ENCODE results near the gene MCM3. TPM values are rescaled to one million over a fixed set of nuclear protein-coding genes. Genes with fewer than 3 reads are reported as not detected.

MCM3 gene
- total and polyA plus RNA-seq, 2 of the 4 experiments (the other 2 are of a cell fraction): 54.6 to 66.5 TPM

DNA sequence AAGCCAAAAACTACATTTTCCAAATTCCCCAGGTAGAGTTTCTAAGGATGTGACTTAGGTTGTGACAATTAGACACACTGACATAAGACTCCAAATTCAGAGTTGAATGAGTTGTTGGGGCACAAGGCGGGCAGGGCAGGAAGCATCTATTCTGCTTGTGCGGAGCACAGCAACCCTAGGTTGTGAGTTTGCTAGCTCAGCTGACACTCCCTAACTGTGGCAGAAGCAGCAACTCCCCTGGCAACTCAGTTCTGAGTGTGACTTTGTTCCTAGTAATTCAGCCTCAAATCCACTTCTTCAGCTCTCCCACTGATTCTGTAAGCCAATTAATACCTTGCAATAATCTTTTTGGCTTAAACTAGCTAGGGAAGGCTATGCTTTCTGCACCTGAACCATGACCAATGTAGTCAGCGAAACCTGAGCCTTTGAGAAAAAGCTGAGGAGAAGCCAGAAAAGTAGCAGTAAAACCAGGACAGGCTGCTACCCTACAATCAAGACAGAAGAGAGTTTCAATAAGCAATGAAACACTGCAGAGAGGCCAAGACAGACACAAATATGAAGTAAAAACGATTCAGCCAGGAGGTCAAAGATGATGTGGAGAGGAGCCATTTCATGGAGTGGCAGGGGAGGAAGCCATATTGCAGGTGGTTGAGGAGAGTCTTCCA, 47.4 kb upstream of the MCM3 start:
- no peak overlapping the region for H2AK9ac ChIP-seq (replicated peaks; ENCODE audit: low read depth, low read length, poor library complexity)
- no TSS peak for BruUV-seq (replicated peaks)
- H3K36me3 ChIP-seq (ENCODE audit: control insufficient read depth, insufficient read depth, low read length): no peaks in the 10 kb centered on the region
- no peak for DNase-seq
- no peak overlapping the region for H3K27ac ChIP-seq (ENCODE audit: insufficient read depth, low read length)
- no peak overlapping the region for H3K4ac ChIP-seq (ENCODE audit: low read depth, low read length)
- H3K9ac ChIP-seq (ENCODE audit: low read depth, low read length): no peak overlapping the region
- H3K9me1 ChIP-seq (ENCODE audit: insufficient read depth, low read length): peaks cover 3% of the 10 kb centered on the region; the same call in 1 of the 2 replicates
- TF ChIP-seq RCOR1 (IDR thresholded peaks at IDR 0.05; ENCODE audit: insufficient replicate concordance, low read length) (no peak), POLR2A (IDR thresholded peaks at IDR 0.05; ENCODE audit: low read depth, low read length) (no peak), RFX5 (IDR thresholded peaks at IDR 0.05; ENCODE audit: low read depth, low read length) (no peak), MAFK (IDR thresholded peaks at IDR 0.05; ENCODE audit: low read depth, low read length) (no peak)
- TF ChIP-seq, protein P1, sequence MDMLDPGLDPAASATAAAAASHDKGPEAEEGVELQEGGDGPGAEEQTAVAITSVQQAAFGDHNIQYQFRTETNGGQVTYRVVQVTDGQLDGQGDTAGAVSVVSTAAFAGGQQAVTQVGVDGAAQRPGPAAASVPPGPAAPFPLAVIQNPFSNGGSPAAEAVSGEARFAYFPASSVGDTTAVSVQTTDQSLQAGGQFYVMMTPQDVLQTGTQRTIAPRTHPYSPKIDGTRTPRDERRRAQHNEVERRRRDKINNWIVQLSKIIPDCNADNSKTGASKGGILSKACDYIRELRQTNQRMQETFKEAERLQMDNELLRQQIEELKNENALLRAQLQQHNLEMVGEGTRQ (IDR thresholded peaks at IDR 0.05; ENCODE audit: low read depth, low read length): no peak
- H2BK5ac ChIP-seq (ENCODE audit: low read depth, low read length, poor library complexity, severe bottlenecking): no peak overlapping the region
- ATAC-seq (ENCODE audit: low read depth): no peak
- 67% methylated on average over 1 of the region's 4 CpGs; no CpG with 5 or more reads in 1 of the 2 experiments for WGBS, 2 experiments (ENCODE audit: extremely low coverage in 2 of 2, insufficient read length in 1 of 2)
- H3K18ac ChIP-seq (ENCODE audit: low read depth, low read length): no peak overlapping the region
- no peak overlapping the region for H3K4me2 ChIP-seq (ENCODE audit: low read depth, low read length)
- dilution Hi-C loops (cut with HindIII; ENCODE audit: low sequenced_read_pairs, unreplicated experiment): no loop called here
- no peak overlapping the region for H2AK5ac ChIP-seq (ENCODE audit: low read depth, low read length)
- H3K79me1 ChIP-seq (ENCODE audit: low read depth in 1 of 2, low read length in 2 of 2): no peaks in the 10 kb centered on the region
- no peak overlapping the region for H2BK20ac ChIP-seq (ENCODE audit: low read depth, low read length)
- H4K8ac ChIP-seq (ENCODE audit: low read depth in 2 of 2, low read length in 2 of 2): no peak overlapping the region
- no peaks in the 10 kb centered on the region for H3K4me1 ChIP-seq (ENCODE audit: control insufficient read depth, insufficient read depth, low read length)
- H3K27me3 ChIP-seq (ENCODE audit: control insufficient read depth, insufficient read depth, low read length): peaks cover 9% of the 10 kb centered on the region
- H3K56ac ChIP-seq (ENCODE audit: extremely low read depth, insufficient read depth, low read length): no peak overlapping the region
- H3K4me3 ChIP-seq (ENCODE audit: insufficient read depth, low read depth, low read length): no peak overlapping the region
- H3K23ac ChIP-seq (ENCODE audit: low read depth, low read length): no peak overlapping the region
- CTCF ChIA-PET: no interaction called here
- no peak overlapping the region for H4K5ac ChIP-seq (ENCODE audit: low read depth, low read length)
- POLR2A ChIA-PET (ENCODE audit: unreplicated experiment): no interaction called here
- H4K20me1 ChIP-seq (ENCODE audit: insufficient read depth, low read length): no peaks in the 10 kb centered on the region
- intact Hi-C loops (cut with micrococcal nuclease): no loop called here
- H2BK15ac ChIP-seq (ENCODE audit: low read depth, low read length): no peak overlapping the region
- H4K91ac ChIP-seq (ENCODE audit: insufficient read depth, low read depth, low read length): no peak overlapping the region
- H3K14ac ChIP-seq (replicated peaks; ENCODE audit: low read depth, low read length): no peak overlapping the region
- no peak overlapping the region for H2BK120ac ChIP-seq (ENCODE audit: low read depth, low read length)
- in situ Hi-C loops (cut with MboI; ENCODE audit: low sequenced_read_pairs): no loop called here
- no peak overlapping the region for H2AFZ ChIP-seq (replicated peaks; ENCODE audit: low read length, poor library complexity)
- no peaks in the 10 kb centered on the region for H3K9me3 ChIP-seq (ENCODE audit: control insufficient read depth, insufficient read depth, low read length)

Measured in IMR-90 (cell line).